ENCODE data around the gene MMP10.

DNA sequence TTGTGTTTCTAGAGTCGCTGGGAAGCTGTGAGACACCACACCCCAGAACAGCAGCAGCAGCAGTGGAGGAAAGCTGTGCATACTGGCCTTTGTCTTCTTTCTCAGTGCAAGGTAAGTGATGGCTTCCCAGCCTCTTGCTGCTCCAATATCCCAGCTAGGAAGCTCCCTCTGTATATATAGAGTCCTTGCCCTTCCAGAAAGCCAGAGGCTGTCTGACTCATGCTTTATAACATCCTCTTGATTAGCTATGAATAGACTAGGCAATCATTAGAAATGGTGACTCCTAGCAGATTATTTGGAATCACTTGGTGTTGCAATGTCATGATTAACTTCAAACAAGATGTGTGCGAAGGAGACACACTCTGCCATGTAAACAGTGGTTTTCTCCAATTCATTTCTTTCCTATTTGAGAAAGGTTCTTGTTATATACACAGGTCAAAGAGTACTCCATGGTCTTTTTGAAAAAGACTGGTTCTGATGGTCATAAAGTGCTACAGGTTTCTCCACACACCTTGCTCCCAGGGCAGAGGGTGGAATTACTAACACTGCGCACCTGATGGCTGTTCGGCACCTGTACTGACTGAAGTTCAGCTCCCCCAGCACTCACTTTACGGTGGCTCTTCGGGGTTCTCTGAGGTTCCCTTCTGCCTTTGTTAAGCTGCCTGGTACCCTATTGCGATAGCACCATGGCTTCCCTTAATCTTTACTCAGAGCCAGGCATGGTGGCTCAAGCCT, 17.8 kb upstream of the MMP10 start, which contains the start of gene MMP1:
- TF ChIP-seq CTCF (IDR thresholded peaks at IDR 0.05; ENCODE audit: low read depth, low read length, poor library complexity, severe bottlenecking) (no peak), EZH2phosphoT487 (IDR thresholded peaks at IDR 0.05; ENCODE audit: borderline replicate concordance, low read length) (no peak)

Data from DOHH2 (cell line).